ENCODE measurements around the gene KCNH6.

The KCNH6 gene

GRCh38 chr17:63537001-63537400 is 13.8 kb downstream of the KCNH6 start:
- no peak for DNase-seq (ENCODE audit: low read depth)
- no peak overlapping the region for H3K4me3 ChIP-seq (ENCODE audit: control insufficient read depth, low read depth, low read length)

DNA sequence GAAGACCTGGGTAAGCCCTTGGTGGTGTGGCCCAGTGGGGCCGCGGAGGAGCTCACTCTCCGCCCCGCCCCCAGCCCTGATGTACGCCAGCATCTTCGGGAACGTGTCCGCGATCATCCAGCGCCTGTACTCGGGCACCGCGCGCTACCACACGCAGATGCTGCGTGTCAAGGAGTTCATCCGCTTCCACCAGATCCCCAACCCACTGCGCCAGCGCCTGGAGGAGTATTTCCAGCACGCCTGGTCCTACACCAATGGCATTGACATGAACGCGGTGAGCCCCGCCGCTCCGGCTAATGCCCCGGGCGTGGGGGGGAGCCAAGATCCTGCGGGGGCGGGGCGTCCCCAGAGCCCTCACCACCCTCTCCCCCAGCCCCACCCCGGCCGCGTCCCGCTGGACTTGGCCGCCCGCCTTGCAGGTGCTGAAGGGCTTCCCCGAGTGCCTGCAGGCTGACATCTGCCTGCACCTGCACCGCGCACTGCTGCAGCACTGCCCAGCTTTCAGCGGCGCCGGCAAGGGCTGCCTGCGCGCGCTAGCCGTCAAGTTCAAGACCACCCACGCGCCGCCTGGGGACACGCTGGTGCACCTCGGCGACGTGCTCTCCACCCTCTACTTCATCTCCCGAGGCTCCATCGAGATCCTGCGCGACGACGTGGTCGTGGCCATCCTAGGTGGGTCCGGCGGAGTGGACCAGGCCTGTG is 15.0 kb downstream of the KCNH6 start:
- no peak for DNase-seq (ENCODE audit: low read depth)
- no peak overlapping the region for H3K4me3 ChIP-seq (ENCODE audit: control insufficient read depth, low read depth, low read length)
- TF ChIP-seq, protein P1, sequence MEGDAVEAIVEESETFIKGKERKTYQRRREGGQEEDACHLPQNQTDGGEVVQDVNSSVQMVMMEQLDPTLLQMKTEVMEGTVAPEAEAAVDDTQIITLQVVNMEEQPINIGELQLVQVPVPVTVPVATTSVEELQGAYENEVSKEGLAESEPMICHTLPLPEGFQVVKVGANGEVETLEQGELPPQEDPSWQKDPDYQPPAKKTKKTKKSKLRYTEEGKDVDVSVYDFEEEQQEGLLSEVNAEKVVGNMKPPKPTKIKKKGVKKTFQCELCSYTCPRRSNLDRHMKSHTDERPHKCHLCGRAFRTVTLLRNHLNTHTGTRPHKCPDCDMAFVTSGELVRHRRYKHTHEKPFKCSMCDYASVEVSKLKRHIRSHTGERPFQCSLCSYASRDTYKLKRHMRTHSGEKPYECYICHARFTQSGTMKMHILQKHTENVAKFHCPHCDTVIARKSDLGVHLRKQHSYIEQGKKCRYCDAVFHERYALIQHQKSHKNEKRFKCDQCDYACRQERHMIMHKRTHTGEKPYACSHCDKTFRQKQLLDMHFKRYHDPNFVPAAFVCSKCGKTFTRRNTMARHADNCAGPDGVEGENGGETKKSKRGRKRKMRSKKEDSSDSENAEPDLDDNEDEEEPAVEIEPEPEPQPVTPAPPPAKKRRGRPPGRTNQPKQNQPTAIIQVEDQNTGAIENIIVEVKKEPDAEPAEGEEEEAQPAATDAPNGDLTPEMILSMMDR (IDR thresholded peaks at IDR 0.05; ENCODE audit: control insufficient read depth, insufficient read depth, low read depth, low read length, missing control alignments) = no peak

More at GRCh38 chr17:63537001-63537400, 13.8 kb downstream of the KCNH6 start:
- TF ChIP-seq, protein P1 (IDR thresholded peaks at IDR 0.05; ENCODE audit: control insufficient read depth, insufficient read depth, low read depth, low read length, missing control alignments) = no peak

- no peak overlapping the region for H3K4me3 ChIP-seq (ENCODE audit: control insufficient read depth, low read depth, low read length)
- DNase-seq (ENCODE audit: low read depth) = no peak
- TF ChIP-seq, protein P1 (IDR thresholded peaks at IDR 0.05; ENCODE audit: control insufficient read depth, insufficient read depth, low read depth, low read length, missing control alignments) = no peak
Measured at GRCh38 chr17:63538693-63539595, 15.8 kb downstream of the KCNH6 start.

DNA sequence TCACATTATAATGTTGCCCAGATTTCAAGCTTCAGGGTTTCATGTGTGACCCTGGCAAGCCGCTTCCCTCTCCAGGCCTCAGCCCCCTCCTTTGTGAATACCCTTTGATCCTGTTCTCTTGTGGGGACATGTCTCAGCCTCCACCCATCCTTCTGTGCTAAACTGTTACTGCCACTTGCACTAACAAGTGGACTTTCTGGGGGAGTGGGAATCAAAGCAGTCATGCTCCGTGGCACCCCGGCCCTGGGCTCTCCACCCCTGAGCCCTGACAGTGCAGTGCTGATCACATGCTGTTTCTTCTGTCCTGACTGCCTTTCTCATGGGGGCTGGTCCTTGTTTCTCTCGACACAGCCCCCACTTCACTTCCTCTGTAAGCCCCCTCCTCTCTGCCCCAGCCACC is 17.4 kb downstream of the KCNH6 start:
- TF ChIP-seq, protein P1 (IDR thresholded peaks at IDR 0.05; ENCODE audit: control insufficient read depth, insufficient read depth, low read depth, low read length, missing control alignments) = no peak
- DNase-seq (ENCODE audit: low read depth) = no peak
- H3K4me3 ChIP-seq (ENCODE audit: control insufficient read depth, low read depth, low read length) = no peak overlapping the region

DNA sequence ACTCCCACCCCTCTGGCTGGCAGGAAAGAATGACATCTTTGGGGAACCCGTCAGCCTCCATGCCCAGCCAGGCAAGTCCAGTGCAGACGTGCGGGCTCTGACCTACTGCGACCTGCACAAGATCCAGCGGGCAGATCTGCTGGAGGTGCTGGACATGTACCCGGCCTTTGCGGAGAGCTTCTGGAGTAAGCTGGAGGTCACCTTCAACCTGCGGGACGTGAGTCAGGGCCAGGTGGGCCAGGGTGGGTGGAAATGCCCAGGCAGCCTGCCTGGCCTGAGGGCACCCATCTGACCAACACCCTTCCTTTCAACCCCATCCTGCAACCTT is 19.0 kb downstream of the KCNH6 start:
- TF ChIP-seq, protein P1 (IDR thresholded peaks at IDR 0.05; ENCODE audit: control insufficient read depth, insufficient read depth, low read depth, low read length, missing control alignments) = no peak
- H3K4me3 ChIP-seq (ENCODE audit: control insufficient read depth, low read depth, low read length) = no peak overlapping the region
- DNase-seq (ENCODE audit: low read depth) = no peak

GRCh38 chr17:63542942-63543821 is 20.0 kb downstream of the KCNH6 start:
- TF ChIP-seq, protein P1 (IDR thresholded peaks at IDR 0.05; ENCODE audit: control insufficient read depth, insufficient read depth, low read depth, low read length, missing control alignments) = no peak
- DNase-seq (ENCODE audit: low read depth) = no peak
- H3K4me3 ChIP-seq (ENCODE audit: control insufficient read depth, low read depth, low read length) = no peak overlapping the region

Data from AG09309 (cell line).